GM19438 (cell line): Measurements from ENCODE around the gene NFIA.

ENCODE experiments used
- ATAC-seq: cut with Tn5 transposase; IDR thresholded peaks from one replicate; pipeline ENCODE4 v1.9.1; 2021; ENCODE audit warnings: low read depth; ENCODE audit not compliant: unreplicated experiment

Gene NFIA

GRCh38 chr1:61204528-61204927, 122.2 kb downstream of the NFIA start:
- no peak for ATAC-seq

GRCh38 chr1:61207416-61207815, 125.1 kb downstream of the NFIA start:
- ATAC-seq: no peak

DNA sequence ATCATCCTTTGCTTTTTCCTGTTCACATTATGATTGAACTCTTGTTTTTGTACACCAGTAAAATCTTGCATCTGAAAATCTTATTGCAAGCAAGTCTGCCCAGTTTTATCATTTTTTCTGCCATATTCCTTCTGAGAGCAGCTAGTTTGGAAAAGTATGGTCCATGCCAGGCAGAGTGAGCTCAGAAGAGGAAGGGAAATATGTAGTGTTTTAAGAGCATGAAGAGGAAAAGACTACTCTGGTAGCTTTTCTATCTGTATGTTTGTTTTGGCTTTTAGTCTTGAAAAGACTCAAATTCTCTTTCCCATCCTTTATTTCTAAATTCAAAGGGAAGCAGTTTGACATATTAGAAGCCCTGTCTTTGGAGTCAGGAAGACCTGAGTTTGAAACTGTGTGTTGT, 125.8 kb downstream of the NFIA start:
- no peak for ATAC-seq

- ATAC-seq: no peak
These were observed 126.5 kb downstream of the NFIA start for GRCh38 chr1:61208831-61209230.

DNA sequence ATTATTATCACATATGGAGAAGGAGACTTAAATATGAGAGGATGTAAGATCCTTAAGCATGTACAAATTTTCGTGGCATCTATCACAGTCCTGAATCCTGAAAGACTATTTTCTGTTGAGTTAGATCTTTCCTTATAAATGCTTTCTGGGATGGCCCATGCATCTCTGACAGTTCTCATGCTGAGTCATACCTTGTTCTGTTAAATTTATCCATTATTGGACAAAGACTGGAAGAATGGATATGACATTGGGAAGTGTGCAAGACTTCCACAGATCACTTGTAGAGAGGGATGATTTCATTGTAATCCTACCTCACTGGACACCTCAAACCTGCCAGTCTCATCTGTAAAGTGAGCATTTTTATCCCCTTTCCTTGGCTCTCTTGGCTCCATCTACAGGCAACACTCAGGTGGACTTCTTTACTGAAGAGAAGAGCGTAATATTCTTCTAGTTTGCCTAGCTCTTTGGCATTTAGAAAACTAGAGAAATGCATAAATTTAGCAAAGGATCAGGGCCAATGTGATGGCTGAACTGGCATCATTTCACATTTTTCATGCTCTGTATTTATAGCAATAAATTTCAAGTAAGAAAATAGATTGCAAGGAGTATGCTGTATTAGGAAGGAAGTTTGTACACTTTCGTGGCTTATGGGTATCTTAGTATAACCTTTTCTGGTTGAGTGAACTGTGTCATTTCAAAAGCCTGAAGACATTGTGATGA, 128.2 kb downstream of the NFIA start:
- ATAC-seq: no peak

- no peak for ATAC-seq
These were observed 131.1 kb downstream of the NFIA start for GRCh38 chr1:61213245-61214011.

DNA sequence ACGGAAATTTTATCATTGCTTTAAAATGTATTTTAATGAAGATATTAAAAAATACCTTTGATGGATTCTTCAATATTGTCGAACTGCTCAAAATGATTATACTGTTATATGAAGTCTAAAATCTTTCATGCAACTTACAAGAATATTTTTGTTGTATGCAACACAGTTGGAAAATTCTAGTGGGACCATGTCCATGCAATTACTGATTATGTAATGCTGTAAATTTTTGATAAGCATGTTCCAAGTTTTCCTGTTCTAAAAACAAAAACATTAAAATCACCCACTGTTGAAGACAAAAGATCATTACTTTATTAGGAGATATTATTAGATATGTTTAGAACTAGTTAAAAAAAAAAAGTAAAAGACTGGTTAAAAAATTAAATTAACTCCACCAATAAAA, 132.8 kb downstream of the NFIA start:
- ATAC-seq: no peak

DNA sequence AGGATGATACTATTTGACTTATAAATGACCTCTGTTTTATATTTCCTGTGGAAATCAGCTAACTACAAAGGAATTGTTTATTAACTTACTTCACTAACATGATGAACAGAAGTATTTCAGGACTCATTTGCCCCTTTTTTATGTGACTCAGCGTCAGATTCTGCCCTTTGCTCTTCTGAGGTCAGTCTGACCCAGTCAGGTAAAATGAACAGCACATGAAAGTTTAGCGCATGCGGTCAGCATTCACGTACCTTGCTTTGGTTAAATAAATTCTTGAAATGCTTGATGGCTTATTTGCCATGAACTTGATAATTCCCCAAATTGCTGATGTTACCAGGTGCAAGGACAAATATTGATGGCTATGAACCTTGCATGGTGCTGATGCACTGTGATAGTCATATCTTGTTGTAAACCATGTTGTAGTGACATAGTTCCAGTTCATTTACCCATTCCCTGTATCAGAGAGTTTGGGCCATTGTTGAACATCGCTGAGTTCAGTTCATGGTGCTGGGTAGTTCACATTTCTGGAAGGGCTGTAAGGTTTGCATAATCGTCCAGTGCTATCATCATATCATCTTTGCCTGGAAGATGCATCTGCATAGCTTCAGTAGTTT, 133.4 kb downstream of the NFIA start:
- ATAC-seq: no peak

DNA sequence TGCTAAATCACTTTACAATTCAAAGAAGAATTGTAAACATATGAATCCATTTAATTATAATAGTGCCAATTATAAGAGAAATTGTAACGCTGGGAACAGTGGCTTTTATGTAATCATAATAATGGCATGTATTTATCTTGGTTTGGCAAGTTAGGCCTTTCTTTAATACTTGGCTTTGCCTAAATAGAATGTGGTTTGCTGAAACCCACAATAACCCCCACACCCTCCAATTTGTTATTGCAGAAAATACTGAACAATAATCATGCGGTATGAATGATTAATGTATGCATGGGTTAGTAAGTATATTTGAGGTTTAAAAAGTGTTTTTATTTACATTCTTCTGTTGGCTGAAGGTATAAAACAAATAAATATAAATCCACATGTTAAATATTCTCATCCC, 138.2 kb downstream of the NFIA start:
- no peak for ATAC-seq

- ATAC-seq: no peak
These were observed 139.3 kb downstream of the NFIA start for GRCh38 chr1:61221642-61222041.

DNA sequence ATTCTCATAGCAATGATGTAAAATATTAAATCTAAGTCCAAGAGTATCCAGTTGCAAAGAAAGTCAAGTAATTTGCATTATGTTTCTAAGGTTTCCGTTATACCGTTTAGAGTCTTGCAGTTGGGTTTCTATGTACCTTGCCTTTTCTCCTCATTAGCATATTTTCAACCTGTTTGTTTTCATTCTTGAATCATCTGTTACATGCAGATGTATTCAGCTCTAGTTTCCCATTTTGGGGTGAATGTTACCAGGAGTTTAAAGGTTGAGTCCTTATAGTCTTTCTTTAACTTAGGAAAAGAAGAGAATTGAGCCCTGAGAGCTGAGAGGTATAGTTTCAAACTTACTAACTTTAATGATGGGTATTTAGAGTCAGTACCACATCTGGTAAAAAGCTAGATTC, 139.9 kb downstream of the NFIA start:
- no peak for ATAC-seq

DNA sequence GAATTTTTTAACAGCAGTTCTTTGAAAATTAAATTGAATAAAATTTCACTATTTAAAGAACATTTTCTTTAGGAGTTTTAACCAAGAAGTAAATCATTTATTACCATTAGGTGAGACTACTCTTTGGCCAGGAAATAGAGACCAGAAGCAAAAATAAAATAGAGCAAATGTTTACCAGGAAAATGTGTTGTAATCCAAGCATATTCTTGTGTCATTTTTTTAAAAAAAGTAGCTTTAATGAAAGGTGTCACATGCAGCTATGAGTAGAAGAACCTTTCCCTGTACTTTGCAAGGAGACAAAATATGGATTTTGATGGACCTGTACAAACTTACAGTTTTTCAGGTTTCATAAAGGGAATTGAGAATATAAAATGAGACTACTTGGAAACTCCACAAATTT, 140.8 kb downstream of the NFIA start:
- ATAC-seq: no peak

GRCh38 chr1:61224609-61225008, 142.2 kb downstream of the NFIA start:
- ATAC-seq: no peak

GRCh38 chr1:61225478-61225877, 143.1 kb downstream of the NFIA start:
- ATAC-seq: no peak

GRCh38 chr1:61226791-61227567, 144.6 kb downstream of the NFIA start:
- no peak for ATAC-seq

DNA sequence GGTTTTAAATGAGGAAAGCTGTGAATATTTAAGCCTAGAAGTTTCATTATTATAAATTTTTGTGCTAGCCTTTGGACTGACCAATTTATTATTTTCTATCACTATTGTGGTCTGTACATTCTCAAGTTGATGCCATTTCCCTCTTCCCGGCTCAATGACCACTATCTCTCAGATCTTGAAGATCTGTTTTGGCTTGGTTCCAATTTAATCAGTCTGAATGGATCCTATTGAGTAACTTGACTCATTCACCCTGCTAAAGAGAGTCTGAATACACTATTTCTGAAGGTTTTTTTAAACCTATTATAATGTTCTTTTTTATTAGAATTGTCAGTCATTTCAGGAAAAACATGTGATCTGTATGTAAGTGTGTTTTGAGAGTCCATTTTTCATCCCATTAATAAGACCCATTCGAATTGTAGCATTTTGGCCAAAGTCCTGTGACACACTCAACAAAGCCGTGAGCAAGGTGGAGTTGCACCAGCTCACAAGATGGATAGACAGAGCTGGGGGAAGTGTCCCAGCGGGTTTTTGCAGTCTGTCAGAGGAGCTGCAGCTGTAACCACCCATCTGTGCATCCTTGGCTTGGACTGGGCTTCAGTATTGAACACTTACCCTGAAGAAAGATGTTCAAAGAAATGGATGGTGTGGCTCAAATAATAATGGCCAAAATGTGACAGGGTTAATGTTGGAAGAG, 145.6 kb downstream of the NFIA start:
- no peak for ATAC-seq

GRCh38 chr1:61230523-61230922, 148.2 kb downstream of the NFIA start:
- ATAC-seq: no peak

GRCh38 chr1:61231795-61232194, 149.4 kb downstream of the NFIA start:
- no peak for ATAC-seq

GRCh38 chr1:61233121-61233660, 150.8 kb downstream of the NFIA start:
- no peak for ATAC-seq

DNA sequence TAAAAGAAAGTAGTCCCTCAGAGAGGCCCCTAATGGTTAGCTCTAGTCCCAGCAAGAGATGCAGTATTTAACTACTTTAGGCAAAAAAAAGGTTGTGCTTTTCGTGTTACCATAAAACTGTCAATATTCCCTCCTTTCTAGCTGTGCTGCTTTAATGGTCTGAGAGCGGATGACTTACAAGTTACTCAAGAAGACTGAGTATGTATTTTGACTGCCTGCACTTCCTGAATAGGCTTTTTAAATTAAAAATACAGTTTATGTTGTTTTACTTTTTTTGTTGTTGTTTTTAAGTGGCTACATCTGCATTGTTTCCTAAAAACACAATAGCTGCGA, 152.2 kb downstream of the NFIA start:
- no peak for ATAC-seq
